Hematopoietic multipotent progenitor cell treated with erythropoietin and hydrocortisone succinate and interleukin-3 and kit ligand, for 17 days (in vitro differentiated cells): ENCODE data around the gene GPSM1.

Experiments used
- DNase-seq: peaks from one replicate; pipeline ENCODE4 v3.0.0-alpha.2; 2015; ENCODE audit warnings: low spot score

The GPSM1 gene

GRCh38 chr9:136377341-136378169, 50.2 kb downstream of the GPSM1 start:
- no peak for DNase-seq

- DNase-seq: no peak
Observed at GRCh38 chr9:136378170-136379002, 51.0 kb downstream of the GPSM1 start.

GRCh38 chr9:136379003-136379287, 51.6 kb downstream of the GPSM1 start:
- no peak for DNase-seq

- DNase-seq: no peak
Observed at GRCh38 chr9:136379401-136379800, 52.1 kb downstream of the GPSM1 start.

GRCh38 chr9:136379891-136380290, 52.6 kb downstream of the GPSM1 start:
- DNase-seq: no peak

GRCh38 chr9:136380381-136380780, 53.0 kb downstream of the GPSM1 start:
- no peak for DNase-seq

- no peak for DNase-seq
Observed at GRCh38 chr9:136381311-136381710, 54.0 kb downstream of the GPSM1 start.

- DNase-seq: no peak
Observed at GRCh38 chr9:136381966-136382513, 54.7 kb downstream of the GPSM1 start.

GRCh38 chr9:136383436-136383835, 56.1 kb downstream of the GPSM1 start:
- no peak for DNase-seq

GRCh38 chr9:136385015-136385414, 57.7 kb downstream of the GPSM1 start:
- DNase-seq: no peak

GRCh38 chr9:136386018-136386417, 58.7 kb downstream of the GPSM1 start:
- no peak for DNase-seq

- no peak for DNase-seq
Observed at GRCh38 chr9:136387217-136387616, 59.9 kb downstream of the GPSM1 start.

- no peak for DNase-seq
Observed at GRCh38 chr9:136389396-136389795, 62.1 kb downstream of the GPSM1 start.

GRCh38 chr9:136391737-136392537, 64.6 kb downstream of the GPSM1 start:
- DNase-seq: no peak

GRCh38 chr9:136392538-136393449, 65.5 kb downstream of the GPSM1 start:
- no peak for DNase-seq

- DNase-seq: no peak
Observed at GRCh38 chr9:136393531-136393930, 66.2 kb downstream of the GPSM1 start.

- DNase-seq: no peak
Observed at GRCh38 chr9:136394312-136395019, 67.1 kb downstream of the GPSM1 start.

GRCh38 chr9:136395020-136395340, 67.6 kb downstream of the GPSM1 start:
- no peak for DNase-seq

GRCh38 chr9:136395345-136396218, 68.2 kb downstream of the GPSM1 start:
- no peak for DNase-seq

- no peak for DNase-seq
Observed at GRCh38 chr9:136396219-136396515, 68.8 kb downstream of the GPSM1 start.
